Measurements from ENCODE around the gene PLAAT5.
A peak's percentile ranks its signal among the peaks of the same experiment; 100 is the strongest.
"Not testable (repeated sequence)": the region's sequence is repeated elsewhere in the genome, so short reads cannot be mapped to it uniquely, and the experiment has no call there.

PLAAT5 gene

GRCh38 chr11:63490551-63491239 is at the start of gene PLAAT5:
PLAAT5 (minus strand) TSS chr11:63491167; CDS start chr11:63491034, 133 bp downstream.
- TF ChIP-seq JUND (IDR thresholded peaks at IDR 0.05; ENCODE audit: low read depth) = no peak
- in situ Hi-C loops (cut with HindIII; ENCODE audit: low pct_unique_long_range_greater_than_20kb, low sequenced_read_pairs) = no loop called here
- peak in 1 of 2 experiments; percentile 18 for DNase-seq (ENCODE audit: low read depth in 1 of 2, low spot score in 1 of 2)

- no peak for TF ChIP-seq JUND (IDR thresholded peaks at IDR 0.05; ENCODE audit: low read depth)
- peak; percentile 16 to 41 for DNase-seq (ENCODE audit: low read depth in 1 of 2, low spot score in 1 of 2)
- in situ Hi-C loops (cut with HindIII; ENCODE audit: low pct_unique_long_range_greater_than_20kb, low sequenced_read_pairs) = no loop called here
These were observed 46.5 kb upstream of the PLAAT5 start for GRCh38 chr11:63537293-63538101.

- in situ Hi-C loops (cut with HindIII; ENCODE audit: low pct_unique_long_range_greater_than_20kb, low sequenced_read_pairs) = no loop called here
- no peak for TF ChIP-seq JUND (IDR thresholded peaks at IDR 0.05; ENCODE audit: low read depth)
- peak; percentile 41 to 62 for DNase-seq (ENCODE audit: low read depth in 1 of 2, low spot score in 1 of 2)
These were observed 45.8 kb upstream of the PLAAT5 start, which contains the start of gene PLAAT4 for GRCh38 chr11:63536669-63537292. PLAAT4 (plus strand) TSS chr11:63536808; CDS start chr11:63536869, 61 bp downstream.

GRCh38 chr11:63535734-63536133 is 44.8 kb upstream of the PLAAT5 start:
- no peak for DNase-seq (ENCODE audit: low read depth in 1 of 2, low spot score in 1 of 2)
- in situ Hi-C loops (cut with HindIII; ENCODE audit: low pct_unique_long_range_greater_than_20kb, low sequenced_read_pairs) = no loop called here

DNA sequence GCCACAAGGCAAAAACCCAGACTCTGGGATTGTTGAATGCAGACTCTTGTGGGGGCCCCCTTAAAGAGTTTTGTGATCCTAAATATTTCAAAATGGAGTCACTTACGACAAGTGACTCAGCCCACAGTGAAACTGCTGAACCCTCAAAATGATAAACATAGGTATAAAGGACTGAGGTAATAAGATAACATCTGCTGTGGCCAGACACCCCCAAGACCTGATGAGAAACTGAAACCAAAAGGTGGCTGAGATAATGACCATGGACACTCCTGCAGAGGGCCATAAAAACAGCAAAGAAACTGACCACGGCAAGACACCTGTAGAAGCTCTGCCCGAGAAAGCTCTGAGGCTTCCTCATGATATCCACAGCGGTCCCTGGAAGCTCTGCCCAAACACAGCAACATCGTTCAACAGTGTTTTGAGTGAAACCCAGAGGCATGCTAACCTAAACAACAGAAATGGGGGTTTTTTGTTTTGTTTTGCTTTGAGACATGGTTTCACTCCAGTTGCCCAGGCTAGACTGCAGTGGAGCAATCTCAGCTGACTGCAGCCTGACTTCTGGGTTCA is 44.0 kb upstream of the PLAAT5 start:
- no peak for DNase-seq (ENCODE audit: low read depth in 1 of 2, low spot score in 1 of 2)
- no peak for TF ChIP-seq JUND (IDR thresholded peaks at IDR 0.05; ENCODE audit: low read depth)
- in situ Hi-C loops (cut with HindIII; ENCODE audit: low pct_unique_long_range_greater_than_20kb, low sequenced_read_pairs) = no loop called here

More at GRCh38 chr11:63535734-63536133, 44.8 kb upstream of the PLAAT5 start:
- no peak for TF ChIP-seq JUND (IDR thresholded peaks at IDR 0.05; ENCODE audit: low read depth)

- TF ChIP-seq JUND (IDR thresholded peaks at IDR 0.05; ENCODE audit: low read depth) = no peak
- in situ Hi-C loops (cut with HindIII; ENCODE audit: low pct_unique_long_range_greater_than_20kb, low sequenced_read_pairs) = no loop called here
- peak in 1 of 2 experiments; percentile 81 for DNase-seq (ENCODE audit: low read depth in 1 of 2, low spot score in 1 of 2)
These were observed 43.1 kb upstream of the PLAAT5 start for GRCh38 chr11:63534076-63534475.

DNA sequence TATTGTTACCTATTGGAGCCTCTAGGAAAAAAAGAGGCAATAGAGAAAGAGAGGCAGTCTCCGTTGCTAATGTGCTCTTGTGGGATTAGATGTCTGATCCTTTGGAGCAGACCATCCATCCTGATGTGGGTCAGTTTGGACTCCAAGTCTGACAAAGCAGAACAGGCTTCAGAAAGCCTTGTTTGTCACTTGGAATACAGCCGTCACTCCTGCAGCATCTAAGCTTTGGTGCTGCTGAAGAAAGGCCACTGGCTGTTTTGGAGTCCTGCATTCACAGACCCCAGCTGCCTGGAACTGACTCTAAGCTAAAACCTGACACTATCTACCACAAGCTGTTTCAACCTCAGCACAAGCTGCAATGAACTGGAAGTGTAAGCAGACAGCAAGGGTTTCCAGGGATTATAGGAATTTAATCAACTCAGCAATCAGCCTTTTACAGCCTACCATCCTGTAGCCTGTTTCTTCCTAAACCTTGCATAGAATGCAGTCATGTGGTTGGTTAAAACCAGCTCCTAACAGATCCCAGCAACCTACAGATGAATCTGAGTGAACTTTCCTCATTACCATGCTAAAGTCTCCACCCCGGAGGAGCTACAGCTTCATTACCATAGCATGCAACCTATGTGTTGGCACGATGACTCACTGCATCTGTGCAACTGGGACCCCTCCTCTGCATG is 42.0 kb upstream of the PLAAT5 start:
- TF ChIP-seq JUND (IDR thresholded peaks at IDR 0.05; ENCODE audit: low read depth) = no peak
- in situ Hi-C loops (cut with HindIII; ENCODE audit: low pct_unique_long_range_greater_than_20kb, low sequenced_read_pairs) = no loop called here
- DNase-seq (ENCODE audit: low read depth in 1 of 2, low spot score in 1 of 2) = peak; percentile 70 to 92

- in situ Hi-C loops (cut with HindIII; ENCODE audit: low pct_unique_long_range_greater_than_20kb, low sequenced_read_pairs) = no loop called here
- TF ChIP-seq JUND (IDR thresholded peaks at IDR 0.05; ENCODE audit: low read depth) = no peak
- no peak for DNase-seq (ENCODE audit: low read depth in 1 of 2, low spot score in 1 of 2)
These were observed 41.1 kb upstream of the PLAAT5 start for GRCh38 chr11:63532117-63532516.

DNA sequence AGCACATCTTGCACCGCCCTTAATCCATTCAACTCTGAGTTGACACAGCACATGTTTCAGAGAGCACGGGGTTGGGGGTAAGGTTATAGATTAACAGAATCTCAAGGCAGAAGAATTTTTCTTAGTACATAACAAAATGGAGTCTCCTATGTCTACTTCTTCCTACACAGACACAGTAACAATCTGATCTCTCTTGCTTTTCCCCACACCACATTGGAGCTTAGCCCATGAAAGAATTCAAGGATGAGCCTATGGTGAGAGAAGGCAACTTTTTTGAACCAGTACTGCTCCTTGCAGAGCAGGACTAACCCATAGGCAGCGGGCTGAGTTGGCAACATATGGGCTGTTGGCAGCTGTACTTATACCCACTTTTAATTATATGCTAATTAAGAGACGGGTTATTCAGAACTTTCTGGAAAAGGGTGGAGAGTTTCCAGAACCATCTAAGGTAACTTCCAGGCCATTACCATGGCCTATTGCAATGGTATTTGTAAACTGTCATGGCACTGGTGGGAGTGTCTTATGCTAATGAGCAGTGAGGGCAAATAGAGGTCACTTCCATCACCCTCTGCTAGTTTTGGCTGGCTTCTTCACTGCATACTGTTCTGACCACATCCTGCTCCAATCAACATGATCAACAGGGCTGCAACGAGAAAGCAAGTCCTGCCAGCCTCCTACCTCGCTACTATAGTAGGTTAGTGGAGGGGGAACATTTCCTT is 40.3 kb upstream of the PLAAT5 start:
- peak; percentile 65 to 100 for DNase-seq (ENCODE audit: low read depth in 1 of 2, low spot score in 1 of 2)
- in situ Hi-C loops (cut with HindIII; ENCODE audit: low pct_unique_long_range_greater_than_20kb, low sequenced_read_pairs) = not testable (repeated sequence)

- in situ Hi-C loops (cut with HindIII; ENCODE audit: low pct_unique_long_range_greater_than_20kb, low sequenced_read_pairs) = no loop called here
- TF ChIP-seq JUND (IDR thresholded peaks at IDR 0.05; ENCODE audit: low read depth) = no peak
- no peak for DNase-seq (ENCODE audit: low read depth in 1 of 2, low spot score in 1 of 2)
These were observed 39.1 kb upstream of the PLAAT5 start for GRCh38 chr11:63530021-63530420.

GRCh38 chr11:63529373-63529772 is 38.4 kb upstream of the PLAAT5 start:
- in situ Hi-C loops (cut with HindIII; ENCODE audit: low pct_unique_long_range_greater_than_20kb, low sequenced_read_pairs); DNase-seq (ENCODE audit: low read depth in 1 of 2, low spot score in 1 of 2): not testable (repeated sequence)

DNA sequence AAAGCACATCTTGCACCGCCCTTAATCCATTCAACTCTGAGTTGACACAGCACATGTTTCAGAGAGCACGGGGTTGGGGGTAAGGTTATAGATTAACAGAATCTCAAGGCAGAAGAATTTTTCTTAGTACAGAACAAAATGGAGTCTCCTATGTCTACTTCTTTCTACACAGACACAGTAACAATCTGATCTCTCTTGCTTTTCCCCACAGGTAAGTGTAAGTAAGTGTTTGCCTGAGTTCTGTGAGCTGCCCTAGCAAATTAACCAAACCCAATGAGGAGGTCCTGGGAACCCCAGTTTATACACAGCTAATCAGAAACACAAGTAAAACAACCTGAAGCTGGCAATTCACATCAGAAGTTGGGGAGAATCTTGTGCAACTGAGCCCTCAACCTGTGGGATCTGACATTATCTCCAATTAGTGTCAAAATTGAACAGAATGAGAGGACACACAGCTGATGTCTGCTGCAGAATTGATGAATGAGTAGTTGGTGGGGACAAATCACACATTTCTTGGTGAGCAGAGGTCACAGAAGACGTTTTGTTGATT is 37.8 kb upstream of the PLAAT5 start:
- DNase-seq (ENCODE audit: low read depth in 1 of 2, low spot score in 1 of 2); in situ Hi-C loops (cut with HindIII; ENCODE audit: low pct_unique_long_range_greater_than_20kb, low sequenced_read_pairs): not testable (repeated sequence)

- in situ Hi-C loops (cut with HindIII; ENCODE audit: low pct_unique_long_range_greater_than_20kb, low sequenced_read_pairs); DNase-seq (ENCODE audit: low read depth in 1 of 2, low spot score in 1 of 2): not testable (repeated sequence)
These were observed 37.2 kb upstream of the PLAAT5 start for GRCh38 chr11:63528156-63528555.

Data from T47D (cell line).